Hepatocyte (in vitro differentiated cells): ENCODE results near the gene PRELP. TPM values are rescaled to one million over a fixed set of nuclear protein-coding genes. Genes with fewer than 3 reads are reported as not detected.

Source experiments
- DNase-seq: peaks from one replicate; pipeline ENCODE4 v3.0.0-alpha.2; 2016; ENCODE audit warnings: low spot score
- H2AFZ ChIP-seq: fragments of 200-600 bp; sonication (generic); 2 replicates; pipeline ENCODE4 v1.6.0; 2016; ENCODE audit warnings: antibody characterized with exemption, mild to moderate bottlenecking
- H3K27ac ChIP-seq: fragments of 200-600 bp; sonication (generic); 2 replicates; pipeline ENCODE4 v1.5.1; 2016; ENCODE audit warnings: mild to moderate bottlenecking
- H3K27me3 ChIP-seq: fragments of 200-600 bp; sonication (generic); 2 replicates; pipeline ENCODE4 v1.6.1; 2016
- H3K36me3 ChIP-seq: fragments of 200-600 bp; sonication (generic); replicated peaks from 2 replicates; pipeline ENCODE4 v1.5.1; 2016; ENCODE audit warnings: low read depth; ENCODE audit not compliant: insufficient read depth
- H3K4me1 ChIP-seq: fragments of 200-600 bp; sonication (generic); 2 replicates; pipeline ENCODE4 v1.5.1; 2016; ENCODE audit warnings: mild to moderate bottlenecking, moderate library complexity; ENCODE audit not compliant: insufficient read depth
- H3K4me2 ChIP-seq: fragments of 200-600 bp; sonication (generic); 2 replicates; pipeline ENCODE4 v1.6.0; 2016
- H3K4me3 ChIP-seq: fragments of 200-600 bp; sonication (generic); 2 replicates; pipeline ENCODE4 v1.5.1; 2016; ENCODE audit warnings: mild to moderate bottlenecking
- H3K79me2 ChIP-seq: fragments of 200-600 bp; sonication (generic); 2 replicates; pipeline ENCODE4 v1.6.0; 2017; ENCODE audit warnings: mild to moderate bottlenecking
- H3K9me2 ChIP-seq: fragments of 200-600 bp; sonication (generic); replicated peaks from 2 replicates; pipeline ENCODE4 v1.6.0; 2017; ENCODE audit warnings: mild to moderate bottlenecking; ENCODE audit not compliant: insufficient read depth
- H3K9me3 ChIP-seq: fragments of 200-600 bp; sonication (generic); 2 replicates; pipeline ENCODE4 v1.5.1; 2016; ENCODE audit warnings: low read depth, mild to moderate bottlenecking
- H4K20me1 ChIP-seq: fragments of 200-600 bp; sonication (generic); 2 replicates; pipeline ENCODE4 v1.6.0; 2016; ENCODE audit warnings: mild to moderate bottlenecking; ENCODE audit not compliant: insufficient read depth, poor library complexity, severe bottlenecking
- CTCF ChIP-seq: fragments of 200-600 bp; sonication (generic); IDR thresholded peaks from 2 replicates; pipeline ENCODE4 v1.5.1; 2016; ENCODE audit warnings: antibody characterized with exemption, mild to moderate bottlenecking; ENCODE audit not compliant: poor library complexity
- EZH2 ChIP-seq: fragments of 200-600 bp; sonication (generic); IDR thresholded peaks from 2 replicates; pipeline ENCODE4 v1.6.1; 2016; ENCODE audit warnings: antibody characterized with exemption, mild to moderate bottlenecking, borderline replicate concordance
- EZH2phosphoT487 ChIP-seq: fragments of 200-600 bp; sonication (generic); IDR thresholded peaks from one replicate; pipeline ENCODE4 v1.6.1; 2018; ENCODE audit warnings: antibody characterized with exemption, mild to moderate bottlenecking, low read depth, moderate library complexity; ENCODE audit not compliant: unreplicated experiment, severe bottlenecking
- WGBS: methylation state at CpG from one replicate; pipeline ENCODE4 v1.1.6; 2016; ENCODE audit warnings: low lambda C conversion rate; ENCODE audit errors: missing lambda C conversion rate; 5-methylcytosine and 5-hydroxymethylcytosine counted together
- polyA plus RNA-seq: library from polyadenylated mRNA; unstranded; fragments of >200 nt; fragmentation: Nextera tagmentation; extraction: Ambion mirVana; gene quantifications from 2 replicates; pipeline ENCODE4 v1.2.1, GENCODE V29; 2016
- total RNA-seq: library from RNA; depleted of rRNA; stranded (reverse); fragments of >200 nt; gene quantifications from 2 replicates; pipeline ENCODE4 v1.2.3, GENCODE V29; 2014

The PRELP gene
- total and polyA plus RNA-seq, 2 experiments from 2014 or later, result 0.83 to 10.8 TPM

GRCh38 chr1:203462143-203462542 is 13.5 kb upstream of the PRELP start:
- no peak for DNase-seq
- Histone ChIP-seq H4K20me1 (no peaks in the 10 kb centered on the region), H3K9me2 (no peaks in the 10 kb centered on the region), H3K4me1 (peaks cover 21% of the 10 kb centered on the region), H2AFZ (no peak overlapping the region), H3K9me3 (no peaks in the 10 kb centered on the region), H3K4me3 (no peak overlapping the region), H3K27me3 (no peaks in the 10 kb centered on the region), H3K36me3 (no peaks in the 10 kb centered on the region), H3K27ac (no peak overlapping the region), H3K4me2 (no peak overlapping the region), H3K79me2 (no peaks in the 10 kb centered on the region)
- 86% methylated on average over 1 of the region's 1 CpG for WGBS
- TF ChIP-seq EZH2phosphoT487 (no peak), CTCF (no peak), EZH2 (no peak)

- H3K79me2 ChIP-seq, result no peaks in the 10 kb centered on the region
- no peaks in the 10 kb centered on the region for H3K9me3 ChIP-seq
- H3K27me3 ChIP-seq, result no peaks in the 10 kb centered on the region
- H2AFZ ChIP-seq, result no peak overlapping the region
- no peak overlapping the region for H3K4me3 ChIP-seq
- no peaks in the 10 kb centered on the region for H3K36me3 ChIP-seq
- WGBS, result 83% methylated on average over 6 of the region's 6 CpGs
- DNase-seq, result no peak
- TF ChIP-seq EZH2 (no peak), EZH2phosphoT487 (no peak), CTCF (no peak)
- H4K20me1 ChIP-seq, result no peaks in the 10 kb centered on the region
- H3K4me2 ChIP-seq, result no peak overlapping the region
- no peaks in the 10 kb centered on the region for H3K9me2 ChIP-seq
- peaks cover 21% of the 10 kb centered on the region for H3K4me1 ChIP-seq
- H3K27ac ChIP-seq, result peak overlapping the region; percentile 68
These were observed 12.7 kb upstream of the PRELP start for GRCh38 chr1:203462878-203463277.

- Histone ChIP-seq H3K4me3 (no peak overlapping the region), H3K36me3 (no peaks in the 10 kb centered on the region), H3K4me2 (no peak overlapping the region), H3K4me1 (peaks cover 21% of the 10 kb centered on the region), H4K20me1 (no peaks in the 10 kb centered on the region), H3K9me2 (no peaks in the 10 kb centered on the region), H3K27me3 (no peaks in the 10 kb centered on the region), H2AFZ (no peak overlapping the region), H3K79me2 (no peaks in the 10 kb centered on the region), H3K9me3 (no peaks in the 10 kb centered on the region), H3K27ac (peak overlapping the region; percentile 68)
- WGBS, result 52% methylated on average over 7 of the region's 7 CpGs
- TF ChIP-seq EZH2 (no peak), CTCF (peak; percentile 1)
- DNase-seq, result no peak
These were observed 12.0 kb upstream of the PRELP start for GRCh38 chr1:203463469-203464062.

- H3K9me3 ChIP-seq, result no peaks in the 10 kb centered on the region
- no peaks in the 10 kb centered on the region for H4K20me1 ChIP-seq
- peak overlapping the region; percentile 68 for H3K27ac ChIP-seq
- TF ChIP-seq EZH2phosphoT487, result no peak
- TF ChIP-seq EZH2, result no peak
- TF ChIP-seq CTCF, result no peak
- no peaks in the 10 kb centered on the region for H3K79me2 ChIP-seq
- H3K4me3 ChIP-seq, result no peak overlapping the region
- no peaks in the 10 kb centered on the region for H3K36me3 ChIP-seq
- H3K4me2 ChIP-seq, result no peak overlapping the region
- no peaks in the 10 kb centered on the region for H3K27me3 ChIP-seq
- DNase-seq, result no peak
- WGBS, result 34% methylated on average over 4 of the region's 5 CpGs
- no peaks in the 10 kb centered on the region for H3K9me2 ChIP-seq
- no peak overlapping the region for H2AFZ ChIP-seq
- peaks cover 21% of the 10 kb centered on the region for H3K4me1 ChIP-seq
These were observed 11.4 kb upstream of the PRELP start for GRCh38 chr1:203464226-203464625.
